KOPT-K1 (cell line): ENCODE data around the gene PXK.
A peak's percentile ranks its signal among the peaks of the same experiment; 100 is the strongest.
"Not testable (repeated sequence)": the region's sequence is repeated elsewhere in the genome, so short reads cannot be mapped to it uniquely, and the experiment has no call there.

Source experiments
- H3K27ac ChIP-seq: fragments of 200-600 bp; sonication (generic); 2 replicates; pipeline ENCODE4 v1.5.1; 2016; ENCODE audit warnings: antibody characterized with exemption, mild to moderate bottlenecking, low read depth, low read length; ENCODE audit not compliant: poor library complexity, severe bottlenecking
- H3K36me3 ChIP-seq: fragments of 200-600 bp; sonication (generic); 2 replicates; pipeline ENCODE4 v1.5.1; 2017; ENCODE audit warnings: antibody characterized with exemption, mild to moderate bottlenecking, low read length, moderate library complexity; ENCODE audit not compliant: insufficient read depth
- H3K9me3 ChIP-seq: fragments of 200-600 bp; sonication (generic); 2 replicates; pipeline ENCODE4 v1.5.1; 2017; ENCODE audit warnings: antibody characterized with exemption, low read length, mild to moderate bottlenecking; ENCODE audit not compliant: insufficient read depth, poor library complexity, severe bottlenecking

The PXK gene

GRCh38 chr3:58422756-58423325 lies 90.1 kb downstream of the PXK start:
- H3K27ac ChIP-seq = no peak overlapping the region

GRCh38 chr3:58424613-58425012 lies 91.9 kb downstream of the PXK start:
- Histone ChIP-seq H3K36me3 (peaks cover 100% of the 10 kb centered on the region), H3K9me3 (no peaks in the 10 kb centered on the region), H3K27ac (no peak overlapping the region)

More at GRCh38 chr3:58422756-58423325, 90.1 kb downstream of the PXK start:
- Histone ChIP-seq H3K36me3 (peaks cover 100% of the 10 kb centered on the region), H3K9me3 (no peaks in the 10 kb centered on the region)

GRCh38 chr3:58425782-58426181 lies 93.1 kb downstream of the PXK start:
- H3K27ac ChIP-seq = no peak overlapping the region
- H3K9me3 ChIP-seq = no peaks in the 10 kb centered on the region
- peaks cover 100% of the 10 kb centered on the region for H3K36me3 ChIP-seq

GRCh38 chr3:58427661-58428361 lies 95.1 kb downstream of the PXK start:
- Histone ChIP-seq H3K36me3 (peaks cover 96% of the 10 kb centered on the region), H3K9me3 (no peaks in the 10 kb centered on the region), H3K27ac (no peak overlapping the region)

- no peaks in the 10 kb centered on the region for H3K9me3 ChIP-seq
- peaks cover 78% of the 10 kb centered on the region for H3K36me3 ChIP-seq
- H3K27ac ChIP-seq = no peak overlapping the region
These were observed 97.0 kb downstream of the PXK start for GRCh38 chr3:58429657-58430056.

GRCh38 chr3:58432905-58433304 lies 100.2 kb downstream of the PXK start:
- Histone ChIP-seq H3K27ac (peak overlapping the region; percentile 84), H3K9me3 (no peaks in the 10 kb centered on the region), H3K36me3 (peaks cover 45% of the 10 kb centered on the region)

GRCh38 chr3:58433400-58434167 lies 100.9 kb downstream of the PXK start, which contains the start of gene PDHB:
TSS of gene PDHB (minus strand) at chr3:58433832. CDS start at chr3:58433809, 23 bp downstream.
- peaks cover 38% of the 10 kb centered on the region for H3K36me3 ChIP-seq
- H3K27ac ChIP-seq = peak within 1 kb of the TSS; percentile 84

GRCh38 chr3:58434168-58434504 lies 101.4 kb downstream of the PXK start:
- H3K36me3 ChIP-seq = peaks cover 33% of the 10 kb centered on the region
- H3K9me3 ChIP-seq = no peaks in the 10 kb centered on the region
- H3K27ac ChIP-seq = peak overlapping the region; percentile 38

More at GRCh38 chr3:58433400-58434167, 100.9 kb downstream of the PXK start, which contains the start of gene PDHB:
- H3K9me3 ChIP-seq = no peaks in the 10 kb centered on the region

- Histone ChIP-seq H3K9me3 (no peaks in the 10 kb centered on the region), H3K27ac (no peak overlapping the region), H3K36me3 (peaks cover 29% of the 10 kb centered on the region)
These were observed 101.8 kb downstream of the PXK start for GRCh38 chr3:58434511-58434910.

GRCh38 chr3:58434990-58435389 lies 102.3 kb downstream of the PXK start:
- H3K27ac ChIP-seq = no peak overlapping the region
- H3K9me3 ChIP-seq = no peaks in the 10 kb centered on the region
- H3K36me3 ChIP-seq = peaks cover 24% of the 10 kb centered on the region

- H3K36me3 ChIP-seq, H3K27ac ChIP-seq, H3K9me3 ChIP-seq: not testable (repeated sequence)
These were observed 104.6 kb downstream of the PXK start for GRCh38 chr3:58437276-58437675.

GRCh38 chr3:58440996-58441355 lies 108.3 kb downstream of the PXK start:
- H3K9me3 ChIP-seq, H3K36me3 ChIP-seq, H3K27ac ChIP-seq: not testable (repeated sequence)

GRCh38 chr3:58441514-58442450 lies 109.1 kb downstream of the PXK start:
- no peaks in the 10 kb centered on the region for H3K9me3 ChIP-seq
- no peak overlapping the region for H3K27ac ChIP-seq
- H3K36me3 ChIP-seq = no peaks in the 10 kb centered on the region

- H3K27ac ChIP-seq = no peak overlapping the region
- no peaks in the 10 kb centered on the region for H3K36me3 ChIP-seq
- H3K9me3 ChIP-seq = peaks cover 32% of the 10 kb centered on the region
These were observed 119.5 kb downstream of the PXK start for GRCh38 chr3:58452176-58452575.

- Histone ChIP-seq H3K9me3 (peaks cover 17% of the 10 kb centered on the region), H3K36me3 (no peaks in the 10 kb centered on the region), H3K27ac (no peak overlapping the region)
These were observed 126.5 kb downstream of the PXK start for GRCh38 chr3:58459160-58459559.
